GM11168 (cell line): ENCODE results near the gene MAPK1IP1L.

ENCODE experiments used
- in situ Hi-C: fragments of 300-500 bp; cut with MboI; formaldehyde crosslinking; loops from one replicate; pipeline ENCODE4 v1.12.0; 2022; ENCODE audit warnings: low sequenced_read_pairs; ENCODE audit not compliant: unreplicated experiment

Gene MAPK1IP1L

GRCh38 chr14:55118761-55119160 lies 67.3 kb downstream of the MAPK1IP1L start:
- in situ Hi-C loops, result no loop called here
